Peyer's patch (tissue), 4 donors: Measurements from ENCODE around the gene UBXN7. TPM values are rescaled to one million over a fixed set of nuclear protein-coding genes. Genes with fewer than 3 reads are reported as not detected.
"Not testable (repeated sequence)": the region's sequence is repeated elsewhere in the genome, so short reads cannot be mapped to it uniquely, and the experiment has no call there.

Experiments used
- DNase-seq, 3 donors: peaks; one replicate each; pipeline ENCODE4 v3.0.0-alpha.2; 2017 to 2019
- H3K27ac ChIP-seq, 4 donors: fragments of 200-600 bp; sonication (generic); one replicate each; pipeline ENCODE4 v1.5.1; 2016 to 2019
- H3K27me3 ChIP-seq, 2 donors: fragments of 200-600 bp; sonication (generic); one replicate each; pipeline ENCODE4 v1.5.1; 2019
- H3K36me3 ChIP-seq, 3 donors: fragments of 200-600 bp; sonication (generic); one replicate each; pipeline ENCODE4 v1.5.1; 2016 to 2019
- H3K4me1 ChIP-seq, 4 donors: fragments of 200-600 bp; sonication (generic); one replicate each; pipeline ENCODE4 v1.5.1; 2016 to 2019
- H3K4me3 ChIP-seq, 4 donors: fragments of 200-600 bp; sonication (generic); 1 replicate in 3 of 4; 2 replicates in 1 of 4; pipeline ENCODE4 v1.5.1; 2016 to 2019; ENCODE audit warnings: mild to moderate bottlenecking in 1 of 4
- H3K9me3 ChIP-seq, 4 donors: fragments of 200-600 bp; sonication (generic); one replicate each; pipeline ENCODE4 v1.5.1; 2016 to 2019; ENCODE audit warnings: mild to moderate bottlenecking in 1 of 4
- CTCF ChIP-seq, 6 experiments: fragments of 450-650 bp in 4 of 6; fragments of 200-600 bp in 2 of 6; sonication (generic) in 1 of 6; IDR thresholded peaks; one replicate each; pipeline ENCODE4 v1.5.1; 2017 to 2019; ENCODE audit warnings: antibody characterized with exemption in 6 of 6, mild to moderate bottlenecking in 3 of 6, moderate library complexity in 1 of 6
- POLR2A ChIP-seq, 2 donors: fragments of 450-650 bp; IDR thresholded peaks; one replicate each; pipeline ENCODE4 v1.5.1; 2017; ENCODE audit warnings: antibody characterized with exemption in 2 of 2, mild to moderate bottlenecking in 2 of 2, moderate library complexity in 2 of 2
- total RNA-seq, 4 donors: library from RNA; depleted of rRNA; stranded (reverse); fragments of >200 nt; gene quantifications; one replicate each; pipeline ENCODE4 v1.1.0, GENCODE V29; 2016

Gene UBXN7
- total RNA-seq, 4 donors from 2014 or later = 12.3 to 64.4 (median 22.7) TPM

DNA sequence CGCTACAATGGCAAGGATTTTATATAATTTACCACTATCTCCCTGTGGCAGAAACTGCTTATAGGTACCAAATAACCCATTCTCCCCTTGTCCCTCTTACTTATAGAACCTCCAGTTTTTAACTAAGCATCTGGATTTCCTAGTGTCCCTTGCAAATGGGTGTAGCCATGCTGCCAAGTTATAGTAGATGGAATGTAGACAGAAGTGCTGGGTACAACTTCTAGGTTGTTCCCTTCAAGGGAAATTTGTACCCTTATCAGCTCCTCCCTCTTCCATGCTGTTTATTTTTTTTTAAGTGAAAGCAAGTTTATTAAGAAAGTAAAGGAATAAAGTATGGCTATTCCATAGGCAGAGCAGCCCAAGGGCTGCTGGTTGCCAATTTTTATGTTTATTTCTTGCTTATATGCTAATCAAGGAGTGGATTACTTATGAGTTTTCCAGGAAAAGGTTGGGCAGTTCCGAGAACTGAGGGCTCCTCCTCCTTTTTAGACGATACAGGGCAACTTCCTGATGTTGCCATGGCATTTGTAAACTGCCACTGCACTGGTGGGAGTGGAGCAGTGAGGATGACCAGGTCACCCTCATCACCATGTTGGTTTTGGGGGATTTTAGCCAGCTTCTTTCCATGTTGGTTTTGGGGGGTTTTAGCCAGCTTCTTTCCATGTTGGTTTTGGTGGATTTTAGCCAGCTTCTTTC is 53.9 kb downstream of the UBXN7 start:
- no peak for TF ChIP-seq POLR2A (IDR thresholded peaks at IDR 0.05)
- TF ChIP-seq CTCF (IDR thresholded peaks at IDR 0.05) = no peak
- peaks cover 0 to 6% (median 0%) of the 10 kb centered on the region in 3 donors for H3K36me3 ChIP-seq
- no peak for DNase-seq

GRCh38 chr3:196377321-196377720 is 54.9 kb downstream of the UBXN7 start:
- DNase-seq = no peak
- Histone ChIP-seq H3K36me3 (peaks cover 0 to 6% (median 0%) of the 10 kb centered on the region in 3 donors), H3K4me1 (no peaks in the 10 kb centered on the region), H3K9me3 (no peaks in the 10 kb centered on the region), H3K4me3 (no peak overlapping the region), H3K27me3 (no peaks in the 10 kb centered on the region), H3K27ac (no peak overlapping the region)
- TF ChIP-seq CTCF (IDR thresholded peaks at IDR 0.05) (no peak), POLR2A (IDR thresholded peaks at IDR 0.05) (no peak)

More for the DNA sequence above, 53.9 kb downstream of the UBXN7 start:
- H3K27ac ChIP-seq = no peak overlapping the region
- H3K4me1 ChIP-seq = no peaks in the 10 kb centered on the region
- no peaks in the 10 kb centered on the region for H3K9me3 ChIP-seq
- no peaks in the 10 kb centered on the region for H3K27me3 ChIP-seq
- no peak overlapping the region for H3K4me3 ChIP-seq

GRCh38 chr3:196365736-196366135 is 66.5 kb downstream of the UBXN7 start:
- no peak for DNase-seq
- Histone ChIP-seq H3K4me3 (no peak overlapping the region), H3K36me3 (peaks cover 0 to 50% (median 0%) of the 10 kb centered on the region in 3 donors), H3K27me3 (no peaks in the 10 kb centered on the region), H3K9me3 (no peaks in the 10 kb centered on the region), H3K27ac (no peak overlapping the region), H3K4me1 (no peaks in the 10 kb centered on the region)
- TF ChIP-seq POLR2A (IDR thresholded peaks at IDR 0.05) (no peak), CTCF (IDR thresholded peaks at IDR 0.05) (no peak)

DNA sequence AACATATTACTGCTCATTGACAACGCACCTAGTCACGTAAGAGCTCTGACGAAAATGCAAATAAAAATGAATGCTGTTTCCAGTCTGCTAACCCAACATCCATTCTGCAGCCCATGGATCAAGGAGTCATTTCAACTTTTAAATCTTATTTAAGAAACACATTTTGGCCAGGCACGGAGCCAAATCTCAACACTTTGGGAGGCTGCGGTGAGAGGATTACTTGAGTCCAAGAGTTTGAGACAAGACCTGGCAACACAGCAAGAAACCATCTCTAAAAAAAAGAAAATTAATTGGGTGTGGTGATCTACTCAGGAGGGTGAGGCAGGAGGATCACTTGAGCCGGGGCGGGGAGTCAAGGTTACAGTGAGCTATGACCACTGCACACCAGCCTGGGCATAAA is 71.6 kb downstream of the UBXN7 start:
- no peaks in the 10 kb centered on the region for H3K4me1 ChIP-seq
- no peak overlapping the region for H3K4me3 ChIP-seq
- no peak for DNase-seq
- H3K27me3 ChIP-seq = no peaks in the 10 kb centered on the region
- TF ChIP-seq CTCF (IDR thresholded peaks at IDR 0.05) (no peak), POLR2A (IDR thresholded peaks at IDR 0.05) (no peak)
- H3K36me3 ChIP-seq = peaks cover 0 to 71% (median 0%) of the 10 kb centered on the region in 3 donors
- no peak overlapping the region for H3K27ac ChIP-seq
- H3K9me3 ChIP-seq = no peaks in the 10 kb centered on the region

- not testable (repeated sequence) for H3K9me3 ChIP-seq, H3K27ac ChIP-seq, H3K4me3 ChIP-seq, H3K27me3 ChIP-seq, H3K4me1 ChIP-seq, DNase-seq
- peaks cover 0 to 78% (median 0%) of the 10 kb centered on the region in 3 donors for H3K36me3 ChIP-seq
These were observed 73.7 kb downstream of the UBXN7 start for GRCh38 chr3:196358540-196358939.

- no peaks in the 10 kb centered on the region for H3K27me3 ChIP-seq
These were observed 74.3 kb downstream of the UBXN7 start for GRCh38 chr3:196357905-196358304.

More at GRCh38 chr3:196357905-196358304, 74.3 kb downstream of the UBXN7 start:
- H3K4me1 ChIP-seq = no peaks in the 10 kb centered on the region
- TF ChIP-seq CTCF (IDR thresholded peaks at IDR 0.05) (no peak), POLR2A (IDR thresholded peaks at IDR 0.05) (no peak)
- H3K9me3 ChIP-seq = no peaks in the 10 kb centered on the region
- no peak for DNase-seq
- no peak overlapping the region for H3K4me3 ChIP-seq
- H3K27ac ChIP-seq = no peak overlapping the region
- H3K36me3 ChIP-seq = peaks cover 0 to 77% (median 0%) of the 10 kb centered on the region in 3 donors
